ENCODE measurements around the gene METTL3. TPM values are rescaled to one million over a fixed set of nuclear protein-coding genes. Genes with fewer than 3 reads are reported as not detected.
A peak's percentile ranks its signal among the peaks of the same experiment; 100 is the strongest.

The METTL3 gene
- total RNA-seq, 2 donors from 2014 or later: 48.3 to 71.5 TPM

- Histone ChIP-seq H3K4me3 (peak within 1 kb of the TSS; percentile 84 to 86), H3K36me3 (no peaks in the 10 kb centered on the region), H3K27ac (peak within 1 kb of the TSS; percentile 93 to 95), H3K4me1 (replicated peaks) (no peaks in the 10 kb centered on the region), H3K27me3 (replicated peaks; ENCODE audit: insufficient read depth) (no peaks in the 10 kb centered on the region), H3K9me3 (no peaks in the 10 kb centered on the region)
- WGBS: under 1% methylated on average over 49 of the region's 49 CpGs
- TF ChIP-seq POLR2A (IDR thresholded peaks at IDR 0.05): peak; percentile 59
- TF ChIP-seq POLR2AphosphoS5 (IDR thresholded peaks at IDR 0.05): peak; percentile 97
- TF ChIP-seq, protein P1, sequence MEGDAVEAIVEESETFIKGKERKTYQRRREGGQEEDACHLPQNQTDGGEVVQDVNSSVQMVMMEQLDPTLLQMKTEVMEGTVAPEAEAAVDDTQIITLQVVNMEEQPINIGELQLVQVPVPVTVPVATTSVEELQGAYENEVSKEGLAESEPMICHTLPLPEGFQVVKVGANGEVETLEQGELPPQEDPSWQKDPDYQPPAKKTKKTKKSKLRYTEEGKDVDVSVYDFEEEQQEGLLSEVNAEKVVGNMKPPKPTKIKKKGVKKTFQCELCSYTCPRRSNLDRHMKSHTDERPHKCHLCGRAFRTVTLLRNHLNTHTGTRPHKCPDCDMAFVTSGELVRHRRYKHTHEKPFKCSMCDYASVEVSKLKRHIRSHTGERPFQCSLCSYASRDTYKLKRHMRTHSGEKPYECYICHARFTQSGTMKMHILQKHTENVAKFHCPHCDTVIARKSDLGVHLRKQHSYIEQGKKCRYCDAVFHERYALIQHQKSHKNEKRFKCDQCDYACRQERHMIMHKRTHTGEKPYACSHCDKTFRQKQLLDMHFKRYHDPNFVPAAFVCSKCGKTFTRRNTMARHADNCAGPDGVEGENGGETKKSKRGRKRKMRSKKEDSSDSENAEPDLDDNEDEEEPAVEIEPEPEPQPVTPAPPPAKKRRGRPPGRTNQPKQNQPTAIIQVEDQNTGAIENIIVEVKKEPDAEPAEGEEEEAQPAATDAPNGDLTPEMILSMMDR (IDR thresholded peaks at IDR 0.05): peak; percentile 93 to 99 (median 98)
- peak; percentile 98 for DNase-seq (ENCODE audit: low spot score)
- intact Hi-C loops (cut with DNase I): loop anchor here (2.0 kb wide), 1 partner anchor 20 kb away; the partner anchor contains the start of gene CHD8
Measured at GRCh38 chr14:21476925-21477681, 34.0 kb downstream of the METTL3 start, which contains the start of the genes RAB2B and TOX4. Gene RAB2B, minus strand, starts transcription at chr14:21476959. Its CDS starts 87 bp downstream, at chr14:21476872. Gene TOX4, plus strand, starts transcription at chr14:21477195. Its CDS starts 84 bp downstream, at chr14:21477279.

GRCh38 chr14:21476523-21476924, 34.6 kb downstream of the METTL3 start:
- under 1% methylated on average over 21 of the region's 27 CpGs for WGBS
- H3K9me3 ChIP-seq: no peaks in the 10 kb centered on the region
- DNase-seq (ENCODE audit: low spot score): peak; percentile 91

GRCh38 chr14:21475767-21476522, 35.2 kb downstream of the METTL3 start:
- Histone ChIP-seq H3K36me3 (no peaks in the 10 kb centered on the region), H3K4me3 (peak overlapping the region; percentile 84 to 86), H3K4me1 (replicated peaks) (no peaks in the 10 kb centered on the region), H3K27ac (peak overlapping the region; percentile 93 to 95), H3K9me3 (no peaks in the 10 kb centered on the region), H3K27me3 (replicated peaks; ENCODE audit: insufficient read depth) (no peaks in the 10 kb centered on the region)
- TF ChIP-seq POLR2A (IDR thresholded peaks at IDR 0.05): no peak
- TF ChIP-seq, protein P1 (IDR thresholded peaks at IDR 0.05): no peak
- no peak for TF ChIP-seq POLR2AphosphoS5 (IDR thresholded peaks at IDR 0.05)
- WGBS: 36% methylated on average over 10 of the region's 10 CpGs
- intact Hi-C loops (cut with DNase I): loop anchor here (2.0 kb wide), 1 partner anchor 19 kb away; the partner anchor contains the start of gene CHD8
- no peak for DNase-seq (ENCODE audit: low spot score)

More at GRCh38 chr14:21476523-21476924, 34.6 kb downstream of the METTL3 start:
- TF ChIP-seq POLR2AphosphoS5 (IDR thresholded peaks at IDR 0.05): peak; percentile 44
- TF ChIP-seq, protein P1 (IDR thresholded peaks at IDR 0.05): no peak
- Histone ChIP-seq H3K36me3 (no peaks in the 10 kb centered on the region), H3K4me3 (peak overlapping the region; percentile 84 to 86), H3K27me3 (replicated peaks; ENCODE audit: insufficient read depth) (no peaks in the 10 kb centered on the region), H3K4me1 (replicated peaks) (no peaks in the 10 kb centered on the region), H3K27ac (peak overlapping the region; percentile 93 to 95)
- intact Hi-C loops (cut with DNase I): loop anchor here (2.0 kb wide), 1 partner anchor 20 kb away; the partner anchor contains the start of gene CHD8

- no peaks in the 10 kb centered on the region for H3K36me3 ChIP-seq
- intact Hi-C loops (cut with DNase I): no loop called here
- no peak overlapping the region for H3K4me3 ChIP-seq
- TF ChIP-seq POLR2A (IDR thresholded peaks at IDR 0.05): no peak
- TF ChIP-seq, protein P1 (IDR thresholded peaks at IDR 0.05): no peak
- 95% methylated on average over 1 of the region's 1 CpG for WGBS
- DNase-seq (ENCODE audit: low spot score): no peak
- H3K9me3 ChIP-seq: no peaks in the 10 kb centered on the region
- H3K27me3 ChIP-seq (replicated peaks; ENCODE audit: insufficient read depth): no peaks in the 10 kb centered on the region
- no peak overlapping the region for H3K27ac ChIP-seq
- no peaks in the 10 kb centered on the region for H3K4me1 ChIP-seq (replicated peaks)
Measured at GRCh38 chr14:21467616-21468015, 43.5 kb downstream of the METTL3 start.
